BE2C (cell line): ENCODE data around the gene PMS2.
"Not testable (repeated sequence)": the region's sequence is repeated elsewhere in the genome, so short reads cannot be mapped to it uniquely, and the experiment has no call there.

ENCODE experiments used
- DNase-seq: peaks from one replicate; pipeline ENCODE4 v3.0.0-alpha.2; 2020
- H3K27me3 ChIP-seq: fragments of 250-450 bp; sonication (Bioruptor Pico); 2 replicates; pipeline ENCODE4 v1.5.1; 2020; ENCODE audit warnings: mild to moderate bottlenecking
- H3K36me3 ChIP-seq: fragments of 250-450 bp; sonication (Bioruptor Pico); 2 replicates; pipeline ENCODE4 v1.5.1; 2020; ENCODE audit warnings: mild to moderate bottlenecking
- H3K4me1 ChIP-seq: fragments of 250-450 bp; sonication (Bioruptor Pico); 2 replicates; pipeline ENCODE4 v1.5.1; 2020
- H3K4me3 ChIP-seq: 2 replicates; pipeline ENCODE4 v1.5.1; 2011; ENCODE audit warnings: low read depth, low read length
- H3K9me3 ChIP-seq: fragments of 250-450 bp; sonication (Bioruptor Pico); 2 replicates; pipeline ENCODE4 v1.5.1; 2020
- CTCF ChIP-seq: IDR thresholded peaks from 2 replicates; pipeline ENCODE4 v1.5.1; 2012; ENCODE audit warnings: mild to moderate bottlenecking, low read depth, low read length

PMS2 gene

GRCh38 chr7:6020371-6021286 lies 11.8 kb upstream of the PMS2 start:
- no peaks in the 10 kb centered on the region for H3K27me3 ChIP-seq
- H3K4me3 ChIP-seq, result no peak overlapping the region
- no peaks in the 10 kb centered on the region for H3K9me3 ChIP-seq
- TF ChIP-seq CTCF, result no peak
- DNase-seq, result no peak
- H3K4me1 ChIP-seq, result no peaks in the 10 kb centered on the region
- peaks cover 96% of the 10 kb centered on the region for H3K36me3 ChIP-seq

GRCh38 chr7:6016653-6016966 lies 7.8 kb upstream of the PMS2 start:
- H3K9me3 ChIP-seq, result no peaks in the 10 kb centered on the region
- no peak overlapping the region for H3K4me3 ChIP-seq
- no peaks in the 10 kb centered on the region for H3K27me3 ChIP-seq
- no peak for TF ChIP-seq CTCF
- no peaks in the 10 kb centered on the region; the same call in 1 of the 2 replicates for H3K4me1 ChIP-seq
- no peak for DNase-seq
- H3K36me3 ChIP-seq, result peaks cover 80% of the 10 kb centered on the region

- DNase-seq, result peak; percentile 56
- H3K4me1 ChIP-seq, result no peaks in the 10 kb centered on the region; the same call in 1 of the 2 replicates
- peaks cover 79% of the 10 kb centered on the region for H3K36me3 ChIP-seq
- H3K27me3 ChIP-seq, result no peaks in the 10 kb centered on the region
- no peak for TF ChIP-seq CTCF
- H3K9me3 ChIP-seq, result no peaks in the 10 kb centered on the region
- H3K4me3 ChIP-seq, result no peak overlapping the region
Observed at GRCh38 chr7:6015917-6016652, 7.2 kb upstream of the PMS2 start.

- Histone ChIP-seq H3K9me3 (no peaks in the 10 kb centered on the region), H3K36me3 (peaks cover 55% of the 10 kb centered on the region), H3K4me1 (no peaks in the 10 kb centered on the region; the same call in 1 of the 2 replicates), H3K27me3 (no peaks in the 10 kb centered on the region), H3K4me3 (no peak overlapping the region)
- TF ChIP-seq CTCF, result no peak
- DNase-seq, result no peak
Observed at GRCh38 chr7:6012355-6013104, 3.7 kb upstream of the PMS2 start.

- Histone ChIP-seq H3K4me3 (no peak overlapping the region), H3K9me3 (no peaks in the 10 kb centered on the region), H3K36me3 (peaks cover 45% of the 10 kb centered on the region), H3K27me3 (no peaks in the 10 kb centered on the region), H3K4me1 (no peaks in the 10 kb centered on the region; the same call in 1 of the 2 replicates)
- no peak for TF ChIP-seq CTCF
- no peak for DNase-seq
Observed at GRCh38 chr7:6011541-6011940, 2.7 kb upstream of the PMS2 start.

- Histone ChIP-seq H3K36me3 (peaks cover 34% of the 10 kb centered on the region), H3K4me3 (peak overlapping the region; percentile 62)
- not testable (repeated sequence) for DNase-seq, H3K9me3 ChIP-seq, H3K4me1 ChIP-seq, H3K27me3 ChIP-seq
Observed at GRCh38 chr7:6010370-6010769, 1.5 kb upstream of the PMS2 start.

GRCh38 chr7:6007835-6008590 lies 836 bp downstream of the PMS2 start:
- H3K36me3 ChIP-seq, result peaks cover 22% of the 10 kb centered on the region

More at GRCh38 chr7:6007835-6008590, 836 bp downstream of the PMS2 start:
- not testable (repeated sequence) for H3K4me1 ChIP-seq, H3K27me3 ChIP-seq, H3K9me3 ChIP-seq, DNase-seq
- H3K4me3 ChIP-seq, result peak overlapping the region; percentile 62
